ENCODE data around the gene USPL1.

- TF ChIP-seq POLR2A (IDR thresholded peaks at IDR 0.05) = no peak
- no peak for TF ChIP-seq CTCF (IDR thresholded peaks at IDR 0.05 in 4 of 5, conservative IDR thresholded peaks at IDR 0.05 in 1 of 5)
Measured at GRCh38 chr13:30647420-30647819, 29.7 kb downstream of the USPL1 start.
